Measurements from ENCODE around the gene PDGFRA.

PDGFRA gene

DNA sequence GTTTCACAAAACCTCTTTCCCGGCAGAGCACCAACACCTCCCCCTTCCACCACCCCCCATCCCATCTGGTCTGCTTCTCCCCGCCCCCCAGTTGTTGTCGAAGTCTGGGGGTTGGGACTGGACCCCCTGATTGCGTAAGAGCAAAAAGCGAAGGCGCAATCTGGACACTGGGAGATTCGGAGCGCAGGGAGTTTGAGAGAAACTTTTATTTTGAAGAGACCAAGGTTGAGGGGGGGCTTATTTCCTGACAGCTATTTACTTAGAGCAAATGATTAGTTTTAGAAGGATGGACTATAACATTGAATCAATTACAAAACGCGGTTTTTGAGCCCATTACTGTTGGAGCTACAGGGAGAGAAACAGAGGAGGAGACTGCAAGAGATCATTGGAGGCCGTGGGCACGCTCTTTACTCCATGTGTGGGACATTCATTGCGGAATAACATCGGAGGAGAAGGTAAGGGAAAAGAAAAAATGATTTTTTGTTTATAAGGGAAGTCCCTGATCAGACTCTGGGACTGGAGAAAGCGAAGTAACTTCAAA, at the start of gene PDGFRA:
TSS of gene PDGFRA (plus strand) at position 333 of the 541 bp plus-strand sequence. CDS start 29,476 bp downstream, outside the sequence.
- DNase-seq: no peak

DNA sequence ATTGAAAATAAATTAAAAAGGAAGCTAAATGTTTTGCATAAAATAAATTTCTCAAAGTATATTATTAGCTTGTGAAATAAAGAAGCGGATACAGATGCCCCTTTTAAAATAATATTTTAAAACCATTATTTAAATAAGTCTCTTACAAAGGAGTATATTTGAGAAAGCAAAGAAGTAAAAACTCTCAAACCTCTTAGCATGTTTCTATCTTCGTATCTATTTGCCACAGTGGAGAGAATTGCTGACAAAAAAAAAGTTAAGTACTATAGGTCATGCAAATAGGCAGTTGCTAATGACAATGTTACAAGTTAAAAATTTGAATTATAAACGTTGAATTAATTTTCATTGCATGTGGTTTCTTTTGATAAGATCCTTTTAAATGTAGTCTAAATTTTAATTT, 44.5 kb upstream of the PDGFRA start:
- DNase-seq: no peak

DNA sequence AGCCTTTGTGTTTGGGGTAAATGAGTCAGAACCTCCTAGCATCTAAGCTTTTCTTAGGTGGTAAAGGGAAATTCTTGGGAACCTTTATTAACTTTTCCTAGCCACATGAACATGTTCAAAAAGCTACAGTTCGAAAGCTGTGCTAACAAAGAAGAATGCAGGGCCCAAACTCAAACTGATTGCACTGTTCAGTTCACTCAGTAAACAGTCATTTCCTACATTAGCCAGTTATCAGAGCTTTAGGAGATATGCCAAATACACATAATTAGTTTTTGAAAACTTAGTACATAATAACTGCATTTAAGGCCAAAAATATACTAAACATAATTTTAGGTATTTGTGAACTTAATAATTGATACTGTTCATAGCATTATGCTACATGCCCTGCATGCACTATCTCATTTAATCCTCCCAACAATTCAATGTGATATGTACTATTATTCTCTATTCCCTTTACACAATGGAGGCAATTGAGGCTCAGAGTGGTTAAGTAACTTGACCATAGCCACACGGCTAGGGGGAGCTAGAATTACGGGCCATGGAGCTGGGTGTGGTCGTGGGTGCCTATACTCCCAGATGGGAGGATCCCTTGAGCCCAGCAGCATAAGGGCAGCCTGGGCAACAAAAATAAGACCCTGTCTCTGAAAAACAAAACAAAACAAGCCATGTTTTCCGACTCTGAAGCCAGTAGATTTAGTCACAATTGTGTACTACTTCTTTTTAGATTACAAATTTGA, 43.9 kb upstream of the PDGFRA start:
- no peak for DNase-seq

DNA sequence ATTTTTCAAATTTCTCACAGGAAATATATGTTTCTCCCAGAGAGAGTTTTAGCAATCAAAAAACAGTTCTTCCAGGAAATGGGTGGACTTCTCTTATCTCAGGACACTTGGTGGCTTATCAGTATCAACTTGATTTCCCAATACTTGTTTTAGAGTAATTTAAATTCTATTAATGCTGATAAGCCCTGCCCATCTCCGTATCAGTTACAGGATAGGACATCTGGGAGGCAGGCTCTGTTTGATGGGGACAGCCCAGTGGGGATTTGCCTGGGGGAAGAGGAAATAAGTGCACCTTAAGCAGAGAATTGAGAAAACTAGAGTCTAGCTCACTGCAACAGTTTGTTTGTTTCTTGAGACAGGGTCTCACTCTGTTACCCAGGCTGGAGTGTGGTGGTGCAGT, 43.2 kb upstream of the PDGFRA start:
- DNase-seq: no peak

DNA sequence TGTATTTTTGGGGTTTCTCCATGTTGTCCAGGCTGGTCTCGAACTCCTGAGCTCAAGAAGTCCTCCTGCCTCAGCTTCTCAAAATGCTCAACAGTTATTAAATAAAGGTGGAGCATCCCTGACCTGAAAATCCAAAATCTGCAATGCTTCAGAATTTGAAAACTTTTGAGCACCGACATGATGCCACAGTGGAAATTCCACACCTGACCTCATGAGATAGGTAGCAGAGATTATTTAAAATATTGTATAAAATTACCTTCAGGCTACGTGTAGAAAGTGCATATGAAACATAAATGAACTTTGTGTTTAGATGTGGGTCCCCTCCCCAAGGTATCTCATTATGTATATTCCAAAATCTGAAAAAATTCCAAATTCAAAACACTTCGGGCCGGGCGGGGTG, 42.7 kb upstream of the PDGFRA start:
- no peak for DNase-seq

DNA sequence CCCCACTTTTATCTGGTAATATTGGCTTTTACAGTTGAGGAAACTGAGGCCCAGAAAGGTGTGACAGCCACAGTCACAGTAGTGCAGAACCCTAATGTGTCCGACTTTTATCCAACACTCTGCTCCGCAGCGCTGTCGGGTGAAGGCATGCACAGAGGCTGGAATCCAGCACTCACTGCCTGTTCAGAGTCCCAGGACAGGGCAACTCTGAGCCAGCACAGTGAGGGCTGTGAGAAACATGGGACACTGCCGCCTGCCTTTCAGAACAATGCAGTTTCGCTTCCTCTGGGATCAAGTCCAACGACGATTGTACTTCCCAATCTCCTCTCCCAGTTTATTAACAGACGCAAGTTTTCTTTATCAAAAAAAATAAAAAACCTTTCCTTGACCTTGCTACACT, 41.9 kb upstream of the PDGFRA start:
- DNase-seq: no peak

DNA sequence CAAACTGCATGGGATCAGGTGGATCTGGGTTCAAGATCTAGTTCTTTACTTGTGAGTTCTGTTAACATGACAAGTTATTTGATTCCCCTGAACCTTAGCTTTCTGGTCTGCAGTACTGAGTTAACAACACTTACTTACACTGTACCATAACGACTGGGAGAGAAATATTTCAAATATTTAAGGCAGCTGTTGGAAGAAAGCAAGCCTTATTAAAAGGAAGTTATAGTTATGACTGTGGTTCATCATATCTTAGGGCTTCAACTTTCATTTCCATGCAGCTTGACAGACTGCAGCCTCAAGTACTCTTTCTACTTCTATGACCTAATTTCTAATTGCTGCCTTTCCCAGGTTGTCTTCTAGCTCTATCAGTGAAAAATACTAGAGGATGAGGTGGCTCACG, 40.0 kb upstream of the PDGFRA start:
- DNase-seq: no peak

DNA sequence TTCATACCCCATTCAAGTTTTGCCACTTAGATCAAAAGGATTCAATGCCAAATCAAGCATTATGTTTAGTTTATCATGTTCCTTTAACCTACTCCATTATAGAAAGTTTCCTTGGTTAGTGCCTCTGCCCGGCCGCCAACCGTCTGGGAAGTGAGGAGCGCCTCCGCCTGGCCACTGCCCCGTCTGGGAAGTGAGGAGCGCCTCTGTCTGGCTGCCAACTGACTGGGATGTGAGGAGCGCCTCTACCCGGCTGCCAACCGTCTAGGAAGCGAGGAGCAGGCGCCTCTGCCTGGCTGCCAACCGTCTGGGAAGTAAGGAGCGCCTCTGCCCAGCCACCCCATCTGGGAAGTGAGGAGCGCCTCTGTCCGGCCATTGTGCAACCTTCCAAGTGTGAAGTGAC, 36.3 kb upstream of the PDGFRA start:
- no peak for DNase-seq

DNA sequence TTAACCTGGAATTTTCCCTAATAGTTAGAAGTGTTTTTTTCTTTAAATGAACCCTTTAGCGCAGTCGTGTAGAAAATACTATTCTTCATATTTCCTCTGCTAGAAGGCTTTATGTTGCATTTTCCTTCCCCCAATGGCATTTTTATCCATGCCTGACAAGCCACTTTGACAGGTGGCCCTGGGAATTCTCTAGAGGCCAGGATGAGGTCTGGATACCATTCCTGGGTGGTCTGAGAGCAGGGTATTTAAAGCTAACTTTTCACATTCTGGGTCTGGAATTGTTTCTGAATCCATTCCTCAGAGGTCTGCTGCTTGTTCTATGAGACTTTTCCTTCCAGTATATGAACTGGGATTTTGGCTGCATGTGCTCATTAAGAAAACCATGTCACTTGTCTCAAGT, 31.2 kb upstream of the PDGFRA start:
- no peak for DNase-seq

DNA sequence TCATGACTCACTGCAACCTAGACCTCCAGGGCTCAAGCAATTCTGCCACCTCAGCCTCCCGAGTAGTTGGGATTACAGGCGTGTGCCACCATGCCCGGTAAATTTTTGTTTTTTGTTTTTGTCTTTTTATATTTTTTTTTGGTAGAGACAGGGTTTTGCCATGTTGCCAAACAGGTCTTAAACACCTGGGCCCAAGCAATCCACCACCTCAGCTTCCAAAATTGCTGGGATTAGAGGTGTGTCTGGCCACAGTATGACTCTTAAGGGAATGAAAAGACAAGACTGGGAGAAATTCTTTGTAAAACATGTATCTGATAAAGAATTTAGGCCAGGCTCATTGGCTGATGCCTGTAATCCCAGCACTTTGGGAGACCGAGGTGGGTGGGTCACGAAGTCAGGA, 29.2 kb upstream of the PDGFRA start:
- no peak for DNase-seq

DNA sequence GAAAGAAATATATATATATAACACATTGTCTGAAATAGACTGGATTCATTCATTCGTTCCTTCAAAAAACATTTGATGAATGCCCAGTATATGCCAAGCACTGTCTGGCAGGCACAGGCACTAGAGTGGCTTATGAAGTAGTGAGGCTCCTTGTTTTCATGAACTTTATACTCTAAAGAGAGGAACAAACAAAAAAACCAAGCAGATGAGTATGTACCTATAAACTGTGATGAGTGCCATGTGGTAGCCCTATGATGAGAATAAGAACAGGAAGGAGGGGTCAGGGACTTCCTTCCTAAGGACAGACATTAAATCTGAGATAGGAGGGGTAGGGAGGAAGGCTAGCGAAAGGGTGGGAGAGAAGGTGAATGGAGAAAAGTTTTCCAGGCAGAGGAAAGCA, 19.5 kb upstream of the PDGFRA start:
- no peak for DNase-seq

DNA sequence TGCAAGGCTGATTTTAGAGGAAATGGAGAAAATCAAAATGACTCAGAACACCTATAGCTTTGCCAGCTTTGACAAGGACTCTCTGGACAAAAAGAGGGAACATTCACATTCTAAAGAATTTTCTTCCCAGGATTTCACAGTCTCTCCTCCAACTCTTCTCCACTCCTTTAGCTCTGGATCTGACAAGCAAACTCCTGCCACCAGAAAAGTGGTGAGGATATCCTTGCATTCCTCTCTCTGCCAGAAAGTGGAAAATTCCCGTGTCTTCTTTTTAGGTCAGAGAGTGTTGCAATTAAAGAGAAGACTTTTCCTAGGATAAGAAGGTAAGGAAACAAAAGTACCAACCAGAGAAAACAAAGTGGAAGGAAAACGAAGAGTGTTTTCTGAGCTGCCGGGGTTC, 16.1 kb upstream of the PDGFRA start:
- DNase-seq: no peak

DNA sequence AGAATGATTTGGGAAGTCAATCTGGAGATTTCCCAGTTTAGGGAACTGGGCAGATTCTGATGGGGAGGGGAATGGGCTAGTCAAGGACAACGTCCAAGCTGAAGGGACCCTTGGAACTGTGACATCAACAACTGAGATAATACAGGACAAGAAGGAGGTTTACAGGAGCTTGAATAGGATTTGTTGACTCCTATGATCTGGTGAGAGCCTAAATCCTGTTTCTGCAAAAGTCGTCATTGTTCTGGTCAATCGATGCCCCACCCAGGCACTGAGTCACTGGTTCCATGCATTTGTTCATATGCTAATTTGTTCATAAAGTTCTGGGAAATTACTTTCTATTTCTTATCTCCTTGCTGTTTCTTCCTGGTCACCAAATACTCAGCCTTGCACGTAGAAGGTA, 15.3 kb upstream of the PDGFRA start:
- DNase-seq: no peak

DNA sequence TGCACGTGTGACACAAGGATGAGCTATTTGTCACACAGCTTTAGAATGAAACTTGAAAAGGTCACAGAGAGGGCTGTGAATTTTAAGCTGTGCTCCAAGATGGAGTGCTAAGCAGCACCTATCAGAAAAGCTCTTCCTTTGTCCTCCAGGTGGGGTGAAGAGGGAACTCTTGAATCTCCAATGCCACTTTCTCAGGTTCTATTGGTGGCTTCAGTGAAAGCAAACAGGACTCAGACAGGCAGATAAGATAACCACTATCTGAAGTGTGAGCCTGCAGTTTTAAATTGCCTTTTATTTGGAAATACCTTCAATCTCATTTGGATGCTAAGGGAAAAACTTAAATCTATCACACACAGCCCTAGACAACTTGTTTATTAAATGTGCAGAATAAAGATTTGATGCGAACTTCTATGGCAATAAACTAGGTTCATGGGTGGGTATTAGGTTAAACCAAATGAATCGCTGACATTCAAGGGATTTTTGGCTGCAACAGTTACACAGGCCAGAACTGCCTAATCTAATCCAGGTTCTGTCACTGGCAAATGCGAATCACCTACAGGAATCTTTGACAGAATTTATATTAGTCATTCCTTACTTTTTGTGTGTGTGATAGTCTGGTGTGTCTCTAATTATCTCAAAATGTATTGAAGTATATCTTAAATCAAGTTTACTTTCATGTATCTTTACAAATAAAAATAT, 13.6 kb upstream of the PDGFRA start:
- DNase-seq: no peak

DNA sequence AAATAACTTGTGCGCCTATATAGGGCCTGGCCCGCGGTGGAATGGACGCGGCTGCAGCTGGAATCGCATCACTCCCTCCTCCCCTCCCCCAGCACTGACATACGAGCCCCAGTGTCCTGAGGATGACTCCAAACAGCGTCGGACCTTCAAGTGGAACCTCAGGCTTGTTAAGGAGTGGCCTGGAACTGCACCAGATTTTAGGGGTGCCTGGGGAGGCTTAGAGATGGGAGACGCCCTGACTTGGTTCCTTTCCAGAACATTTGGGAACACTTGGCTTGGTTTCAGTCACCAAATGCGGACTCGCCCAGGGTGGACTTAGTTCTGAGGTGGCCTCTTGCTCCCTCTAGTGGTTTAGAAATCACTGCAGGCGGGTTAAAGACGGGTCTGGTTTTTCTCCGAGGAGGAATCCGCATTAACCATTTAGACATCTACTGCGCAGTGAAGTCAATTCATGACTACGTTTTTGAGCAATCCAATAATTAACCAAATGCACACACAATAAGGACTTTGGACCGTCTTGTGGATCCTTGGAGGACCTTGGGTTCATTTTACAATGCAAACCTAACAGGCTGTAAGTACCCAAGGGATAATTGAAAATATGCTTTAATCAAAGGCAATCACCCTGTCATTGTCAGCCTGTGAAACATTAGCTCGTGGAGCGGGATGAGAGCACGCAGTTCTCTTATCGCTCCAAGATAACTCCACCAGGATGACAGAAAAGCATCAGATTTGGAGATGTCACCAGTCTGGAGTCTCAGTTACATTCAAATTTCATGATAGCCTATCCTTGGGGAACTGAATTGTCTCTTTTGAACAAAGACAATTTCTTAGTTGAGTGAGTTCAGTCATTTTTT, 11.2 kb upstream of the PDGFRA start:
- DNase-seq: peak; percentile 77

DNA sequence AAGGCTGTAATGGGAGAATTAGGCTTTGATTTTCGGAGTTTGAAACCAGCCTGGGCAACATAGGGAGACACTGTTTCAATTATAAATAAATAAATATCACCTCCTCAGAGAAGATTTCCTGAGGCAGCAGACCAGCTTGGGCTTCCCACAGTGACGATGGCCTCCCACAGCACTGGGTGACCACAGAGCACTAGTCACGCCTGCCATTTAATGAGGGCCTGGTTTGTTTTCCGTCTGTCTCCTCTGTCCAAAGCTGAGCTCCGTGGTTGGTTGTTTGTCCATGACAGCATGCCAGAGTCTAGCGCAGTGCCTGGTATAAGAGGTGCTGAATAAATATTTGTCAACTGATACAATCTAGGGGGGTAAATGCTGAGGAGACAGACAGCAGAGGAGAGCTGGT, 10.4 kb upstream of the PDGFRA start:
- no peak for DNase-seq

DNA sequence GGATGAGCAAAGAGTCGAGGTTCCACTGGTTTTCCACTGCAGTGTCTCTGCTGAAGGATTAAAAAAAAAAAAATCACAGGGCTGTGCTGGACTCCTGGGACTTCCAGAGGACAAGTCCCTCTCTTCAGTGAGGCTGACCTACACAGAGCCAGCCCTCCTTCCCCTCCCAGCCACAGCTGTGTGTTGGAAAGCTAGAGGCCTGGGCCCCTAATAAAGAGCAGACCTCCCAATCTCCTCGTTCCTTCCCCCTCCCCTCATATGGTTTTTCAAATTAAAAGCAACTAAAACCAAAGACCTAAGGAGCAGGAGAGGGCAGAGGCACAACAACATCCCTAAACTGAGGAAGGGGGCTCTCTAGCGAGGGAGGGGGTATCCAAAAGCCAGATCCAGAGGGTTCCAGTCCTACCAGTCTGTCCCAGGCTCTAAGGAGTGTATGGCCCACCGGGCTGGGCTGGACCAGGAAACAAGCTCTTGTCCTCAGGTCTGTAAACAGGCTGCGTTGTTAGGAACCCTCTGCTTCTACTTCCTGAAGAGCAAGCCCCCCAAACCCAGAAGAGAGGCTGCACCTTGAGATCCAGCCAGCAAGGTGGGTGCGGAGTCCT, 4.0 kb upstream of the PDGFRA start:
- no peak for DNase-seq

DNA sequence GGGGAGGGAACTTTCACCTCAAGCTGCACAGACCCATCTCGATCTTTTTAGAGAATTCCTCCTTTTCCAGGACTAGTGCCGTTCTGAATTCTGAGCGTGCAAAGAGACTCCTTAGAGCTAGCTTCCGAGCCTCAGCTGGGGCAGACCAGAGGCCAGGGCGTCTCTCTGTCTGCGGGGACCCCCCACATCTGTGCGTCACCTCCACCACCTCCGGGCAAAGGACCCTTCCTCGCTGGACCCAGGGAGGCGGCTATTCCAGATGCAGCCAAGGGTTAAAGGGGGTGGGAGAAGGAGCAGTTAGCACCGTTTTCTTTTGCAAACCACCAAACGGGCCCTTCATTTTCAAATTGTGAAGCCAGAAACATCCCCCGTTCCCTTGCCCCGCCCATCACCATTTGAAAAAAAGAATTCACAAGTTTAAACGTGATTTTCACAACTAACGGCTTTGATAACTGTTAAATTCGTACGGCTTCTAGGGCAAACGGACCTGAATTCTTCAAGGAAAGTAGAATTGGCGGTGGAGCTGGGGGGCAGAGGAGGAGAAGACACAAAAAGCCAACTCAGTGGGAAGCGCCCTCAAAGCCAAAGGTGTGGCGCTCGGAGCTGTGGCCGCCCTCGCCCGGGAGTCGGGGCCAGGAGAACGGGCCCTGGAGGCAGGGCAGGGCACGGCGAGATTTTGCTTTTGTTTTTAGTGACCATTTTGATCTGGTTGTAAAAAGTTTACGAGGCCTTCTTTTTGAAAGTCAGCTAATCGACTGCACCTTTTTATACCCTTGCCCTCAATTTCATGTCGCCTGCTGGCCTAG, 3.3 kb upstream of the PDGFRA start:
- DNase-seq: no peak

DNA sequence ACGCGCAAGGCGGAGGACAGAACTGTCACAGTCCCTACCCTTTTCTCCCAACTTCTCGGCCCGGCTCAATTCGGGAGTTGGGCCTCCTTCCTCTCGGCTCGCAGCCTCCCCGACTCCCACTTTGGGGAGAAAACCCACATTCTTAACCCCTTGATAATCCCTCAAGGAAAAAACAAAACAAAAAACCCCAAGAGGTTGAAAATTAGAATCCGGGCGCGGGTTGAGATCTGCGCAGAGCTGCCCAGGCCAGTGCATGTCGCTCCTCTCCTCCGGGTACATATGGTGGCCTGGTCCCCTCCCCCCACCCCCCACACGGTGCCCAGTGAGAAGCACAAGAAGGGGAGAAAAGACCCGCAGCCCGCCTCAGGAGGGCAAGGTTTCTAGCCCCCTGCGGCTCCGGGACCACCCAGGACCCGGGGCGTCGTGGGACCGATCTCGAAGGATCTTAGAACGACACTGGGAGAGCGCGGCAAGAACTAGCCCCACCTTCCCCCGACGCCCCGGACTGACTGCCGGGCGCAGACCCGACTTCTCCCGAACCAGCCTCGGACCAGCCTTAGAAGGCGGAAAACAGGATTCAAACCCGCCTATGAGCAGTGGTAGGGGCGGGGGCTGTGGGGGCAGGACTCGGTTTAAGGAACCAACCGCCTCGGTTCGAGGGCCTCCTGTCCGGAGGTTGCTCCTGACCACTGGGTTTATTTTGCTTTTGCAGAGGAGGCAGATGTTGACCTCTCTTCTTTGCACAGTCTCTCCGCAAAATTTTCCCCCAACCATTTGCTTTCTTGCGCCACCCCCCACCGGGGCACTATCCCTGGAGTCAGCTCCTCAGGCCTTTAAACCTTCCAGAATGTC, 2.5 kb upstream of the PDGFRA start:
- no peak for DNase-seq

DNA sequence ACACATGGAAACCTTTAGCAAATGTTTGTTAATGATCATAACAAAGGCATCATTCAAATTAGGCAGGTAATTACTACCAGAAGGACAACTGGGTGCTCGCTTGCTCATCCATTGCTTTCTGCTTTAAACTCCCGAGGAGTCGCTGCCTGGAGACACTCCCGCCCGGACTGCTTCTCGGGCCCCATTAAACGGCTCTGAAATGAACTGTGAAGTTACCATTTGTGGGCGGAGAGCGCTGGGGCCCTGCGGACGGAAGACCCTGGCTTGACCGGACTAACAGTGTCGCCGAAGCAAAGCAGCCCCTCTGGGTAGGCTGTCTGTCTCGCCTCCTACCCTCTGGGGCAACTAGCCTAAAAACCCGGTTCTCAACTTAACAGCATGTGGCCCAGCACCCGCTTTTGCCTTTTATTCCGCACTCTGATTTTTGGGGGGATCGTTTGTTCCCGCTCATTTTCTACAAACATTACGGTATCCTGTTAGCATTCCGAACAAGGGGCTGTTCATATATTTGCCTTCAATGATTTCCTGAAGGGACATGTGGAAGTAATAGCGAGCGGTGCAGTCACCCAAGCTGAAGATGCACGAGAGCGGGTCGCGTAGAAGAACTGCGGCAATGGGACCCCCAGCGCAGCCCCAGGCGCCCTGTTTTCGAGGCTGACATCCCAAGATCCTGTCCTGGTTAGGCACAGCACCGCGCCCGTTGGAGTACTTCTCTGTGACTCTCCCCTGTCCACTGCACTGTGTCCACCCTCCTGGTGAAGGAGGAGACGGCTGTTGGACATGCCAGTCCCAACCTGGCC, 1.6 kb upstream of the PDGFRA start:
- no peak for DNase-seq
